H1 (cell line): ENCODE data around the gene LNX2. TPM values are rescaled to one million over a fixed set of nuclear protein-coding genes. Genes with fewer than 3 reads are reported as not detected.

Experiments used
- HDAC6 ChIP-seq: IDR thresholded peaks from one replicate; pipeline ENCODE4 v1.7.1; 2012; ENCODE audit warnings: low read depth, mild to moderate bottlenecking, inconsistent platforms, low read length, moderate library complexity
- KDM4A ChIP-seq: IDR thresholded peaks from one replicate; pipeline ENCODE4 v1.7.1; 2012; ENCODE audit warnings: low read depth, mild to moderate bottlenecking, moderate library complexity, low read length, inconsistent platforms; ENCODE audit not compliant: severe bottlenecking
- NANOG ChIP-seq: IDR thresholded peaks from 2 replicates; pipeline ENCODE4 v1.6.1; 2011; ENCODE audit warnings: low read length, low read depth, mild to moderate bottlenecking, inconsistent platforms; ENCODE audit not compliant: insufficient read depth, poor library complexity, severe bottlenecking
- POLR2A ChIP-seq, 2 experiments: IDR thresholded peaks; 1 replicate in 1 of 2; 2 replicates in 1 of 2; pipeline ENCODE4 v1.6.1; 2011; ENCODE audit warnings: low read depth in 2 of 2, low read length in 2 of 2, mild to moderate bottlenecking in 2 of 2; ENCODE audit errors: control extremely low read depth in 1 of 2
- SIN3A ChIP-seq, 2 experiments: IDR thresholded peaks in 1 of 2; conservative IDR thresholded peaks in 1 of 2; 2 replicates each; pipeline ENCODE4 v1.6.1; 2011 to 2012; ENCODE audit warnings: low read length in 2 of 2, improper control_type of control experiment in 1 of 2, low read depth in 1 of 2, mild to moderate bottlenecking in 1 of 2
- SP1 ChIP-seq: IDR thresholded peaks from 2 replicates; pipeline ENCODE4 v1.6.1; 2011; ENCODE audit warnings: low read depth, low read length
- TEAD4 ChIP-seq: IDR thresholded peaks from 2 replicates; pipeline ENCODE4 v1.6.1; 2012; ENCODE audit warnings: low read depth, low read length, inconsistent platforms, mixed read lengths
- polyA plus RNA-seq, 7 experiments: library from polyadenylated mRNA; depleted of rRNA in 3 of 7; stranded (reverse) in 5 of 7; unstranded in 2 of 7; fragments of >200 nt in 5 of 7; fragments of 200-250 nt in 2 of 7; gene quantifications; 1 replicate in 5 of 7; 2 replicates in 1 of 7; 4 replicates in 1 of 7; pipeline versions ENCODE4 v1.2.1 to v1.2.3, GENCODE V29; 2011 to 2013; ENCODE audit warnings: missing spikeins in 2 of 7, mixed read lengths in 2 of 7
- total RNA-seq: library from RNA; stranded (reverse); fragmentation: NEBNext Ultra II Directional; extraction: Animal tissue kit (Norgen Biotek cat#: 25700); gene quantifications from 2 replicates; pipeline ENCODE4 v1.2.1, GENCODE V29; 2021
- TF ChIP-seq, protein P1 (sequence below): fragments of 300-600 bp; sonication (generic); IDR thresholded peaks from 2 replicates; pipeline ENCODE4 v1.7.1; 2012; ENCODE audit warnings: low read length, moderate library complexity, mild to moderate bottlenecking, inconsistent platforms; ENCODE audit not compliant: insufficient replicate concordance

Gene LNX2
- total and polyA plus RNA-seq, 2 of the 8 experiments (the other 6 are each of a cell fraction or from before 2014, with no cell fraction given): 6.4 to 13.9 TPM

DNA sequence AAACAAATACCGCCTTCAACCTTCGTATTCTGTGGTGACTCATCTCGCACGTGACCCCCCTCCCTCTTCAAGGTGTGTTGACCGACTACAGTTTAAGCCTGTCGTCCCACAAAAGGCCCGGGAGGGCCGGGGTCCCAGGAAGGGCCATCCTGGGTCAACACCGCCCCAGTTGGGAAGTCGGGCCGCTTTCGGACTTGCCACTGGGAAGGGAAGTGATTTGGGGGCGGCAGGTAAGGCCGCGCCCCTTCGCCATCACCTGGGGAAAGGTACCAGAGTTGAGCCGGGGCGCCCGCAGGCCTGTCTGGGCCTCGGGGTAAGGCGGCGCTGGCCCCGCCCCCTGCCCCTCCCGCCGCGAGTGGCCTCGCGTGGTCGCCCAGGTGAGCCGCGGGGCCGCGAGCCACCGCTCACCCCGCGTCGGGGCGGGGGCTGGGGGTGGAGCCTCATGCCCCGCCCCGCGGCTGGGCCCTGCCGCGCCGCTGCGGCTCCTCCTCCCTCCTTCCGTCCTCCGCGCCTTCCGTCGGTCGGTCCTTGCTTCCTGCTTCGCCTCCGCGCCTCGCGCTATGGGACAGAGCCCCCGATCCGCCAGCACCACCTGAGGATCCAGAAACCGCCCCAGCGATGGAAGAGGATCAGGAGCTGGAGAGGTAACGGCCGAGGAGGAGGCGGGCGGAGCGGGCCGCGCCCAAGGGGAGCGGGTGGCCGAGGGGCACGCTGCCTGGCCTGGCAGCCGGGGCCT is 1.2 kb upstream of the LNX2 start, which contains the start of gene POLR1D (continued):
- TF ChIP-seq SP1: peak; percentile 10; the same call in 1 of the 2 replicates
- TF ChIP-seq KDM4A: peak; percentile 79
- TF ChIP-seq, protein P1, sequence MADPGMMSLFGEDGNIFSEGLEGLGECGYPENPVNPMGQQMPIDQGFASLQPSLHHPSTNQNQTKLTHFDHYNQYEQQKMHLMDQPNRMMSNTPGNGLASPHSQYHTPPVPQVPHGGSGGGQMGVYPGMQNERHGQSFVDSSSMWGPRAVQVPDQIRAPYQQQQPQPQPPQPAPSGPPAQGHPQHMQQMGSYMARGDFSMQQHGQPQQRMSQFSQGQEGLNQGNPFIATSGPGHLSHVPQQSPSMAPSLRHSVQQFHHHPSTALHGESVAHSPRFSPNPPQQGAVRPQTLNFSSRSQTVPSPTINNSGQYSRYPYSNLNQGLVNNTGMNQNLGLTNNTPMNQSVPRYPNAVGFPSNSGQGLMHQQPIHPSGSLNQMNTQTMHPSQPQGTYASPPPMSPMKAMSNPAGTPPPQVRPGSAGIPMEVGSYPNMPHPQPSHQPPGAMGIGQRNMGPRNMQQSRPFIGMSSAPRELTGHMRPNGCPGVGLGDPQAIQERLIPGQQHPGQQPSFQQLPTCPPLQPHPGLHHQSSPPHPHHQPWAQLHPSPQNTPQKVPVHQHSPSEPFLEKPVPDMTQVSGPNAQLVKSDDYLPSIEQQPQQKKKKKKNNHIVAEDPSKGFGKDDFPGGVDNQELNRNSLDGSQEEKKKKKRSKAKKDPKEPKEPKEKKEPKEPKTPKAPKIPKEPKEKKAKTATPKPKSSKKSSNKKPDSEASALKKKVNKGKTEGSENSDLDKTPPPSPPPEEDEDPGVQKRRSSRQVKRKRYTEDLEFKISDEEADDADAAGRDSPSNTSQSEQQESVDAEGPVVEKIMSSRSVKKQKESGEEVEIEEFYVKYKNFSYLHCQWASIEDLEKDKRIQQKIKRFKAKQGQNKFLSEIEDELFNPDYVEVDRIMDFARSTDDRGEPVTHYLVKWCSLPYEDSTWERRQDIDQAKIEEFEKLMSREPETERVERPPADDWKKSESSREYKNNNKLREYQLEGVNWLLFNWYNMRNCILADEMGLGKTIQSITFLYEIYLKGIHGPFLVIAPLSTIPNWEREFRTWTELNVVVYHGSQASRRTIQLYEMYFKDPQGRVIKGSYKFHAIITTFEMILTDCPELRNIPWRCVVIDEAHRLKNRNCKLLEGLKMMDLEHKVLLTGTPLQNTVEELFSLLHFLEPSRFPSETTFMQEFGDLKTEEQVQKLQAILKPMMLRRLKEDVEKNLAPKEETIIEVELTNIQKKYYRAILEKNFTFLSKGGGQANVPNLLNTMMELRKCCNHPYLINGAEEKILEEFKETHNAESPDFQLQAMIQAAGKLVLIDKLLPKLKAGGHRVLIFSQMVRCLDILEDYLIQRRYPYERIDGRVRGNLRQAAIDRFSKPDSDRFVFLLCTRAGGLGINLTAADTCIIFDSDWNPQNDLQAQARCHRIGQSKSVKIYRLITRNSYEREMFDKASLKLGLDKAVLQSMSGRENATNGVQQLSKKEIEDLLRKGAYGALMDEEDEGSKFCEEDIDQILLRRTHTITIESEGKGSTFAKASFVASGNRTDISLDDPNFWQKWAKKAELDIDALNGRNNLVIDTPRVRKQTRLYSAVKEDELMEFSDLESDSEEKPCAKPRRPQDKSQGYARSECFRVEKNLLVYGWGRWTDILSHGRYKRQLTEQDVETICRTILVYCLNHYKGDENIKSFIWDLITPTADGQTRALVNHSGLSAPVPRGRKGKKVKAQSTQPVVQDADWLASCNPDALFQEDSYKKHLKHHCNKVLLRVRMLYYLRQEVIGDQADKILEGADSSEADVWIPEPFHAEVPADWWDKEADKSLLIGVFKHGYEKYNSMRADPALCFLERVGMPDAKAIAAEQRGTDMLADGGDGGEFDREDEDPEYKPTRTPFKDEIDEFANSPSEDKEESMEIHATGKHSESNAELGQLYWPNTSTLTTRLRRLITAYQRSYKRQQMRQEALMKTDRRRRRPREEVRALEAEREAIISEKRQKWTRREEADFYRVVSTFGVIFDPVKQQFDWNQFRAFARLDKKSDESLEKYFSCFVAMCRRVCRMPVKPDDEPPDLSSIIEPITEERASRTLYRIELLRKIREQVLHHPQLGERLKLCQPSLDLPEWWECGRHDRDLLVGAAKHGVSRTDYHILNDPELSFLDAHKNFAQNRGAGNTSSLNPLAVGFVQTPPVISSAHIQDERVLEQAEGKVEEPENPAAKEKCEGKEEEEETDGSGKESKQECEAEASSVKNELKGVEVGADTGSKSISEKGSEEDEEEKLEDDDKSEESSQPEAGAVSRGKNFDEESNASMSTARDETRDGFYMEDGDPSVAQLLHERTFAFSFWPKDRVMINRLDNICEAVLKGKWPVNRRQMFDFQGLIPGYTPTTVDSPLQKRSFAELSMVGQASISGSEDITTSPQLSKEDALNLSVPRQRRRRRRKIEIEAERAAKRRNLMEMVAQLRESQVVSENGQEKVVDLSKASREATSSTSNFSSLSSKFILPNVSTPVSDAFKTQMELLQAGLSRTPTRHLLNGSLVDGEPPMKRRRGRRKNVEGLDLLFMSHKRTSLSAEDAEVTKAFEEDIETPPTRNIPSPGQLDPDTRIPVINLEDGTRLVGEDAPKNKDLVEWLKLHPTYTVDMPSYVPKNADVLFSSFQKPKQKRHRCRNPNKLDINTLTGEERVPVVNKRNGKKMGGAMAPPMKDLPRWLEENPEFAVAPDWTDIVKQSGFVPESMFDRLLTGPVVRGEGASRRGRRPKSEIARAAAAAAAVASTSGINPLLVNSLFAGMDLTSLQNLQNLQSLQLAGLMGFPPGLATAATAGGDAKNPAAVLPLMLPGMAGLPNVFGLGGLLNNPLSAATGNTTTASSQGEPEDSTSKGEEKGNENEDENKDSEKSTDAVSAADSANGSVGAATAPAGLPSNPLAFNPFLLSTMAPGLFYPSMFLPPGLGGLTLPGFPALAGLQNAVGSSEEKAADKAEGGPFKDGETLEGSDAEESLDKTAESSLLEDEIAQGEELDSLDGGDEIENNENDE: no peak
- TF ChIP-seq TEAD4: no peak
- no peak for TF ChIP-seq HDAC6
- no peak for TF ChIP-seq NANOG
- peak; percentile 68 to 71 for TF ChIP-seq POLR2A (IDR thresholded peaks at IDR 0.05; ENCODE audit: control extremely low read depth in 1 of 2, low read depth in 2 of 2, low read length in 2 of 2)
- peak in 1 of 2 experiments; percentile 65; a peak in 1 of 4 replicates for TF ChIP-seq SIN3A (conservative IDR thresholded peaks at IDR 0.05 in 1 of 2, IDR thresholded peaks at IDR 0.05 in 1 of 2; ENCODE audit: low read depth in 1 of 2, low read length in 2 of 2)
